NOMO-1 (cell line): Measurements from ENCODE around the gene MYO3A.

Source experiments
- DNase-seq, 2 experiments: peaks; one replicate each; lab custom pipeline; 2025; ENCODE audit not compliant: unreplicated experiment in 2 of 2; lab: John Stamatoyannopoulos, UW

The MYO3A gene

GRCh38 chr10:26254616-26255015, 320.6 kb downstream of the MYO3A start:
- no peak for DNase-seq

DNA sequence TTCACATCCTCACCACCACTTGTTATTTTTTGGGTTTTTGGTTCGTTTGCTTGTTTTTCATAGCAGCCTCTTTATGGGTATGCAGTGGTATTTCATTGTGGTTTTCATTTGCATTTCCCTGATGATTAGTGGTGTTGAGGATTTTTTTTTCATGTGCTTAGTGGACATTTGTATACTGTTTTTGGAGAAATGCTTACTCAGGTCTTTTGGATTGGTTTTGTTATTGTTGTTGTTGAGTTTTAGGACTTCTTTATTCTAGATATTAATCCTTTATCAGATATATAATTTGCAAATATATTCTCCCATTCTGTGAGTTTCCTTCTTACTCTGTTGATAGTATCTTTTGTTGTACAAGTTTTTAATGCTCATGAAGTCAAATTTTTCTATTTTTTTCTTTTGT, 325.3 kb downstream of the MYO3A start:
- DNase-seq = no peak
